Activated CD8-positive, alpha-beta T cell treated with anti-CD3 and anti-CD28 coated beads for 36 hours (primary cell): ENCODE measurements around the gene NPHP4. TPM values are rescaled to one million over a fixed set of nuclear protein-coding genes. Genes with fewer than 3 reads are reported as not detected.

Source experiments
- ATAC-seq: fragments of 200-7000 bp; cut with Tn5 transposase; one replicate; pipeline ENCODE4 v1.10.0; 2021; ENCODE audit warnings: mild to moderate bottlenecking, moderate library complexity
- CTCF ChIA-PET: fragments of 350-600 bp; sonication (Branson Sonifier 250); formaldehyde crosslinking; loops from one replicate; lab custom pipeline; 2021; ENCODE audit warnings: antibody characterized with exemption; lab: Charles Lee
- POLR2A ChIA-PET: fragments of 350-600 bp; sonication (Branson Sonifier 250); formaldehyde crosslinking; loops from one replicate; lab custom pipeline; 2021; ENCODE audit warnings: antibody characterized with exemption; lab: Charles Lee
- DNase-seq: peaks from one replicate; pipeline ENCODE4 v3.0.0-alpha.2; 2020
- H3K27ac Mint-ChIP-seq: one replicate; pipeline ENCODE4 v1.8.0; 2021; ENCODE audit warnings: mild to moderate bottlenecking, mixed read lengths
- H3K27me3 Mint-ChIP-seq: one replicate; pipeline ENCODE4 v1.8.0; 2021; ENCODE audit warnings: mixed read lengths
- H3K36me3 Mint-ChIP-seq: one replicate; pipeline ENCODE4 v1.8.0; 2021; ENCODE audit warnings: low read depth, mixed read lengths
- H3K4me1 Mint-ChIP-seq: one replicate; pipeline ENCODE4 v1.8.0; 2021; ENCODE audit warnings: low read depth, mixed read lengths
- H3K4me3 Mint-ChIP-seq: one replicate; pipeline ENCODE4 v1.8.0; 2021; ENCODE audit warnings: mild to moderate bottlenecking, moderate library complexity, mixed read lengths
- H3K9me3 Mint-ChIP-seq: one replicate; pipeline ENCODE4 v1.8.0; 2021; ENCODE audit warnings: mixed read lengths
- intact Hi-C: fragments of 100-400 bp; cut with micrococcal nuclease; formaldehyde crosslinking; loops from one replicate; pipeline ENCODE4 v1.10.0; 2022
- microRNA-seq: library from miRNA; unstranded; fragments of <30 nt; microRNA quantifications from one replicate; pipeline ENCODE4 v1.2.0, GENCODE V29; 2022; ENCODE audit warnings: borderline microRNAs expressed, borderline replicate concordance
- total RNA-seq, 2 experiments: library from RNA; stranded (reverse); gene quantifications; one replicate each; pipeline ENCODE4 v1.2.3, GENCODE V29; 2021
- TF ChIP-seq, protein P1 (sequence below): fragments of 200-600 bp; IDR thresholded peaks from one replicate; pipeline ENCODE4 v1.8.0; 2022; ENCODE audit warnings: antibody characterized with exemption, mild to moderate bottlenecking

The NPHP4 gene
- total RNA-seq, 2 experiments from 2014 or later: 16.5 to 16.8 TPM

DNA sequence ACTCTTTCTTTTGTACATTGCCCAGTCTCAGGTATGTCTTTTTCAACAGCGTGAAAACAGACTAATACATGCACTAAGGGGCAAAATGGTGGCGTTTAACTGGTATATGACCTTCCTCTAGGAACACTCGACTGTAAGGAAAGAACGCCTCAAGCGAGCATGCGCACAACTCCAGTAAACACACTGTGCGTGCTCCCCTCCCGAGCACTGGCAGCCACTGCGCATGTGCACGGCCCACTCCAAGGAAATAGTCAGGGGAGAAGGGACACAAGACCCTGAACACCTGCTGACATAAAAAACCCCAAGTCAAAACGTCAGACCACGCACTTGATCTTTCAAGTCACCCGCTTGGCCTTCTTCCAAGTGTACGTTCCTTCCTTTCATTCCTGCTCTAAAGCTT lies 173.5 kb downstream of the NPHP4 start:
- no peak overlapping the region for H3K4me3 Mint-ChIP-seq

DNA sequence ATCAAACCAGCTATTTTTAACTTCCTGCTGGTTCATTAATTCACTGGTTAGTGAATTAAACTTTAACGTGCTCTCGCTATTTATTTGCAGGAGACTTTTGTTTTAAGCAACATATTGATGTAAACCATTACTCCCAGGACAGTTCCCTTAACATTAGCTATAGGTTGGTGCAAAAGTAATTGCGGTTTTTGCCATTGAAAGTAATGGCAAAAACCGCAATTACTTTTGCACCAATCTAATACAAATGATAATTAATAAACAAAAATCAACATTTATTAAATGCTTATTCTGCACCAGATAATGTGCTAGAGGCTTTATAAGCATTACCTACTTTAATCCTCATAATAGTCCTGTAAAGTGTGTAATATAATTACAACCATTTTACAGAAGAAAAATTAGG lies 176.5 kb downstream of the NPHP4 start:
- H3K4me3 Mint-ChIP-seq: no peak overlapping the region
- no peaks in the 10 kb centered on the region for H3K36me3 Mint-ChIP-seq
- POLR2A ChIA-PET: no interaction called here
- H3K27ac Mint-ChIP-seq: no peak overlapping the region
- H3K27me3 Mint-ChIP-seq: peaks cover 11% of the 10 kb centered on the region
- CTCF ChIA-PET: no interaction called here
- ATAC-seq: no peak
- TF ChIP-seq, protein P1, sequence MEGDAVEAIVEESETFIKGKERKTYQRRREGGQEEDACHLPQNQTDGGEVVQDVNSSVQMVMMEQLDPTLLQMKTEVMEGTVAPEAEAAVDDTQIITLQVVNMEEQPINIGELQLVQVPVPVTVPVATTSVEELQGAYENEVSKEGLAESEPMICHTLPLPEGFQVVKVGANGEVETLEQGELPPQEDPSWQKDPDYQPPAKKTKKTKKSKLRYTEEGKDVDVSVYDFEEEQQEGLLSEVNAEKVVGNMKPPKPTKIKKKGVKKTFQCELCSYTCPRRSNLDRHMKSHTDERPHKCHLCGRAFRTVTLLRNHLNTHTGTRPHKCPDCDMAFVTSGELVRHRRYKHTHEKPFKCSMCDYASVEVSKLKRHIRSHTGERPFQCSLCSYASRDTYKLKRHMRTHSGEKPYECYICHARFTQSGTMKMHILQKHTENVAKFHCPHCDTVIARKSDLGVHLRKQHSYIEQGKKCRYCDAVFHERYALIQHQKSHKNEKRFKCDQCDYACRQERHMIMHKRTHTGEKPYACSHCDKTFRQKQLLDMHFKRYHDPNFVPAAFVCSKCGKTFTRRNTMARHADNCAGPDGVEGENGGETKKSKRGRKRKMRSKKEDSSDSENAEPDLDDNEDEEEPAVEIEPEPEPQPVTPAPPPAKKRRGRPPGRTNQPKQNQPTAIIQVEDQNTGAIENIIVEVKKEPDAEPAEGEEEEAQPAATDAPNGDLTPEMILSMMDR: no peak
- intact Hi-C loops: no loop called here
- no peaks in the 10 kb centered on the region for H3K9me3 Mint-ChIP-seq
- no peak for DNase-seq
- no peaks in the 10 kb centered on the region for H3K4me1 Mint-ChIP-seq

More for the DNA sequence above, 173.5 kb downstream of the NPHP4 start:
- ChIA-PET CTCF (no interaction called here), POLR2A (no interaction called here)
- H3K27ac Mint-ChIP-seq: no peak overlapping the region
- TF ChIP-seq, protein P1: no peak
- no peaks in the 10 kb centered on the region for H3K36me3 Mint-ChIP-seq
- peaks cover 13% of the 10 kb centered on the region for H3K27me3 Mint-ChIP-seq
- intact Hi-C loops: no loop called here
- H3K9me3 Mint-ChIP-seq: no peaks in the 10 kb centered on the region
- no peaks in the 10 kb centered on the region for H3K4me1 Mint-ChIP-seq
- DNase-seq (no peak), ATAC-seq (no peak)

DNA sequence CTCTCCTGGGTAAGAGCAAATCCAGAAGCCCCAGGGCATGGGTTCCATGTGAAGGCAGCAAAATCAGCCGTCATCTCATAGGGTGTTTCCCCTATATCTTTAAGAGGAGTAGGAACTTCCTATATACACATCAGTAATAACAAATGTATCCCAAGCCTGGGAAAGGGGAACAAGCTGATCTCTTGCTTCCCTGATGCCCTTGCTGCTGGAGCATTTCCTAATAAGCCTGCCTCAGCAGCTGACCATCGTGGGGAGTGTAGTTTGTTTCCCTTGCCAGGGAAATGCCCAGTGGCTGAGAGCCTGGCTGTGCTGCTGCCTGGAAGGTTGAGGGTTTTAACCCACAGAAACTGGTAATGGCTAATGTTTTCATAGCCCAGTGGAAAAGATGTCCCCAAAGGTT lies 177.0 kb downstream of the NPHP4 start:
- ChIA-PET POLR2A (no interaction called here), CTCF (no interaction called here)
- TF ChIP-seq, protein P1: no peak
- H3K36me3 Mint-ChIP-seq: no peaks in the 10 kb centered on the region
- intact Hi-C loops: no loop called here
- no peak for ATAC-seq
- peaks cover 11% of the 10 kb centered on the region for H3K27me3 Mint-ChIP-seq
- H3K9me3 Mint-ChIP-seq: no peaks in the 10 kb centered on the region
- no peak overlapping the region for H3K27ac Mint-ChIP-seq
- no peak overlapping the region for H3K4me3 Mint-ChIP-seq
- H3K4me1 Mint-ChIP-seq: no peaks in the 10 kb centered on the region
- no peak for DNase-seq

DNA sequence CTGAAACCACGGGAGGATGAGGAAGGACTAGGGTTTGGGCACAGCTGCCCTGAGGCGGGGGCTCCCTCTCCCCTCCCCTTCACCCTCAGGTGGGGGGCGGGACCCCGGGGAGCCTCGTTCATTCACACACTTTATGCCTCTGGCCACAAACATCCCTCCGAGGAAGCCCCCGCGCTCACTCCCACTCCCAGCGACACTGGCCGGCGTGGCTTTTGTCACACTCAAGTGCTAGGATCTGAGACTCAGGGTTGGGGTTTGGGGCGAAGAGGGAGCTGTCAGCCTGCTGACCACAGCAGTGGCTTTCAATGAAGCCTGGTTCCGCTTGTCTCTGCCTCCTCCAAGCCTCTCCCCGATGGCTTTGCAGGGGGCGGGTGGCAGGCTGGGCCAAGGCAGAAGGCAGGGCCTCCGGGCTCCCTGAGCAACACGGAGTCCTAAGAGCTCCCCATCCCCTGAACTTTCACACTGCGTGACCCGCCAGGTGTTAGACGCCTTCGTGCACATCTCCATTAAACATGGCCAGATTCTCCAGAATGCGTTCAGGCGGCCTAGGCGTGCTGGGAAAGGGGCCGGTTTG lies 178.1 kb downstream of the NPHP4 start:
- TF ChIP-seq, protein P1: no peak
- ChIA-PET CTCF (no interaction called here), POLR2A (no interaction called here)
- intact Hi-C loops: loop anchor here (5.0 kb wide), 1 partner anchor 52 kb away; no protein-coding TSS in a partner anchor
- DNase-seq (no peak), ATAC-seq (no peak)
- no peaks in the 10 kb centered on the region for H3K36me3 Mint-ChIP-seq
- no peaks in the 10 kb centered on the region for H3K9me3 Mint-ChIP-seq
- peaks cover 11% of the 10 kb centered on the region for H3K27me3 Mint-ChIP-seq
- H3K4me1 Mint-ChIP-seq: no peaks in the 10 kb centered on the region
- no peak overlapping the region for H3K27ac Mint-ChIP-seq
- no peak overlapping the region for H3K4me3 Mint-ChIP-seq

DNA sequence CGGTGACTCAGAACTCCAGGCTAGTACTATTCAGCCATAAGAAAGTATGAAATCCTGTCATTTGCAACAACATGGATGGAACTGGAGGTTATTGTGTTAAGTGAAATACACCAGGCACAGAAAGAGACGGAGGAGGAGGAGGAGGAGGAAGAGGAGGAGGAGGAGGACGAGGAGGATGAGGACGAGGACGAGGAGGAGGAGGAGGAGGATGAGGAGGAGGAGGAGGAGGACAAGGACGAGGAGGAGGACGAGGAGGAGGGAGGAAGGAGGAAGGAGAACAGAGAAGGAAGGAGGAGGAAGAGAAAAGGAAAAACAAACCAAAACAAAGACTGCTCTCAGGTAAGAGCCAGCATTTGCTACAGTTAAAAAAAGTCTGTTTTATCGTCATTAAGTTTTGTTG lies 178.7 kb downstream of the NPHP4 start:
- H3K27ac Mint-ChIP-seq: no peak overlapping the region
- H3K36me3 Mint-ChIP-seq: no peaks in the 10 kb centered on the region
- no peaks in the 10 kb centered on the region for H3K9me3 Mint-ChIP-seq
- H3K4me3 Mint-ChIP-seq: no peak overlapping the region
- intact Hi-C loops: loop anchor here (5.0 kb wide), 1 partner anchor 51 kb away; no protein-coding TSS in a partner anchor
- POLR2A ChIA-PET: no interaction called here
- peaks cover 8% of the 10 kb centered on the region for H3K27me3 Mint-ChIP-seq
- ATAC-seq (no peak), DNase-seq (no peak)
- TF ChIP-seq, protein P1: no peak
- CTCF ChIA-PET: no interaction called here
- H3K4me1 Mint-ChIP-seq: no peaks in the 10 kb centered on the region

Small RNA genes within 50 kb of the gene (microRNA-seq; reads per million reads assigned to microRNA genes)
- gene MIR4689: not detected

Other genes starting within 250 kb of the NPHP4 start
- gene KCNAB2, start 53.5 kb upstream of the NPHP4 start, total RNA-seq: 100 to 1,000 TPM; 290 to 299 TPM
- under 1 TPM; 0.61 to 0.63 TPM for gene CHD5, start 187.9 kb upstream of the NPHP4 start, total RNA-seq
- gene RPL22, start 207.2 kb upstream of the NPHP4 start, total RNA-seq: 100 to 1,000 TPM; 372 to 473 TPM
- gene RNF207, start 213.7 kb upstream of the NPHP4 start, total RNA-seq: 1 to 10 TPM; 4.9 to 9.9 TPM
- gene ICMT, start 243.5 kb upstream of the NPHP4 start, total RNA-seq: 10 to 100 TPM; 35.3 to 38.1 TPM